MM.1S (cell line): ENCODE measurements around the gene GRIK4.

ENCODE experiments used
- DNase-seq: peaks from one replicate; pipeline ENCODE4 v3.0.0-alpha.2; 2015
- H2AFZ ChIP-seq: fragments of 300-600 bp; sonication (generic); 2 replicates; pipeline ENCODE4 v1.6.0; 2016; ENCODE audit warnings: antibody characterized with exemption, low read length
- H3F3A ChIP-seq: fragments of 300-600 bp; sonication (generic); 2 replicates; pipeline ENCODE4 v1.6.1; 2016; ENCODE audit warnings: mild to moderate bottlenecking, antibody characterized with exemption, low read length, moderate library complexity, mixed read lengths; ENCODE audit not compliant: insufficient read depth
- H3K27ac ChIP-seq: fragments of 300-600 bp; sonication (generic); 2 replicates; pipeline ENCODE4 v1.5.1; 2016; ENCODE audit warnings: mild to moderate bottlenecking, low read length
- H3K27me3 ChIP-seq: fragments of 300-600 bp; sonication (generic); replicated peaks from 2 replicates; pipeline ENCODE4 v1.6.0; 2016; ENCODE audit warnings: low read length; ENCODE audit not compliant: insufficient read depth
- H3K36me3 ChIP-seq: fragments of 300-600 bp; sonication (generic); replicated peaks from 2 replicates; pipeline ENCODE4 v1.6.1; 2016; ENCODE audit warnings: mild to moderate bottlenecking, low read length, mixed read lengths; ENCODE audit not compliant: insufficient read depth
- H3K4me1 ChIP-seq: fragments of 300-600 bp; sonication (generic); 2 replicates; pipeline ENCODE4 v1.6.1; 2016; ENCODE audit warnings: low read length, mixed read lengths
- H3K4me2 ChIP-seq: fragments of 300-600 bp; sonication (generic); 2 replicates; pipeline ENCODE4 v1.6.0; 2016; ENCODE audit warnings: low read depth, low read length
- H3K4me3 ChIP-seq: fragments of 300-600 bp; sonication (generic); 2 replicates; pipeline ENCODE4 v1.5.1; 2016; ENCODE audit warnings: low read length, mixed read lengths
- H3K79me2 ChIP-seq: fragments of 300-600 bp; sonication (generic); 2 replicates; pipeline ENCODE4 v1.6.1; 2016; ENCODE audit warnings: mixed run types, low read length, mixed read lengths
- H3K9ac ChIP-seq: fragments of 300-600 bp; sonication (generic); 2 replicates; pipeline ENCODE4 v1.6.1; 2016; ENCODE audit warnings: low read length, mixed read lengths
- H3K9me2 ChIP-seq: fragments of 300-600 bp; sonication (generic); replicated peaks from 2 replicates; pipeline ENCODE4 v1.6.1; 2016; ENCODE audit warnings: mild to moderate bottlenecking, low read length, mixed read lengths; ENCODE audit not compliant: insufficient read depth
- H3K9me3 ChIP-seq: fragments of 300-600 bp; sonication (generic); replicated peaks from 2 replicates; pipeline ENCODE4 v1.6.1; 2016; ENCODE audit warnings: mild to moderate bottlenecking, low read length, mixed read lengths; ENCODE audit not compliant: insufficient read depth
- H4K20me1 ChIP-seq: fragments of 300-600 bp; sonication (generic); 2 replicates; pipeline ENCODE4 v1.6.1; 2016; ENCODE audit warnings: mild to moderate bottlenecking, low read length, moderate library complexity, mixed read lengths; ENCODE audit not compliant: insufficient read depth
- CTCF ChIP-seq: fragments of 300-600 bp; sonication (generic); IDR thresholded peaks from 2 replicates; pipeline ENCODE4 v1.5.1; 2016; ENCODE audit warnings: antibody characterized with exemption, low read length, mixed read lengths
- EZH2 ChIP-seq: fragments of 300-600 bp; sonication (generic); optimal IDR thresholded peaks from 2 replicates; pipeline ENCODE3; 2017; ENCODE audit warnings: low read depth, mild to moderate bottlenecking, antibody characterized with exemption, low read length, mixed read lengths
- EZH2phosphoT487 ChIP-seq: fragments of 300-600 bp; sonication (generic); IDR thresholded peaks from 2 replicates; pipeline ENCODE4 v1.6.1; 2018; ENCODE audit warnings: antibody characterized with exemption, low read length

The GRIK4 gene

GRCh38 chr11:120686516-120686915, 175.0 kb downstream of the GRIK4 start:
- no peak overlapping the region for H3K4me3 ChIP-seq
- H3F3A ChIP-seq: 0 out of 2 replicates have a peak, but pooled peaks cover 6% of the 10 kb centered on the region

GRCh38 chr11:120688163-120688562, 176.6 kb downstream of the GRIK4 start:
- DNase-seq: no peak
- Histone ChIP-seq H3K4me1 (peaks cover 19% of the 10 kb centered on the region), H3K27ac (no peak overlapping the region), H3K4me2 (no peak overlapping the region), H3K79me2 (no peaks in the 10 kb centered on the region), H4K20me1 (no peaks in the 10 kb centered on the region), H3K4me3 (no peak overlapping the region), H3K27me3 (no peaks in the 10 kb centered on the region), H3K9me3 (no peaks in the 10 kb centered on the region), H3F3A (0 out of 2 replicates have a peak, but pooled peaks cover 6% of the 10 kb centered on the region), H3K36me3 (no peaks in the 10 kb centered on the region), H3K9ac (no peak overlapping the region), H2AFZ (no peak overlapping the region), H3K9me2 (no peaks in the 10 kb centered on the region)
- TF ChIP-seq EZH2phosphoT487: no peak
- TF ChIP-seq CTCF: no peak
- TF ChIP-seq EZH2: no peak

More at GRCh38 chr11:120686516-120686915, 175.0 kb downstream of the GRIK4 start:
- peaks cover 19% of the 10 kb centered on the region for H3K4me1 ChIP-seq
- no peak for DNase-seq
- no peaks in the 10 kb centered on the region for H3K9me3 ChIP-seq
- no peak overlapping the region for H3K4me2 ChIP-seq
- no peak overlapping the region for H2AFZ ChIP-seq
- no peaks in the 10 kb centered on the region for H3K27me3 ChIP-seq
- TF ChIP-seq CTCF (no peak), EZH2 (no peak), EZH2phosphoT487 (no peak)
- H3K36me3 ChIP-seq: no peaks in the 10 kb centered on the region
- H3K9ac ChIP-seq: no peak overlapping the region
- H3K27ac ChIP-seq: no peak overlapping the region
- no peaks in the 10 kb centered on the region for H3K79me2 ChIP-seq
- no peaks in the 10 kb centered on the region for H3K9me2 ChIP-seq
- no peaks in the 10 kb centered on the region for H4K20me1 ChIP-seq

- no peak for DNase-seq
- Histone ChIP-seq H3K27me3 (no peaks in the 10 kb centered on the region), H3K9ac (no peak overlapping the region), H3K4me2 (no peak overlapping the region), H3K79me2 (no peaks in the 10 kb centered on the region), H3K4me1 (peaks cover 19% of the 10 kb centered on the region), H3F3A (0 out of 2 replicates have a peak, but pooled peaks cover 6% of the 10 kb centered on the region), H3K27ac (no peak overlapping the region), H3K4me3 (no peak overlapping the region), H3K9me2 (no peaks in the 10 kb centered on the region), H2AFZ (no peak overlapping the region), H4K20me1 (no peaks in the 10 kb centered on the region), H3K36me3 (no peaks in the 10 kb centered on the region), H3K9me3 (no peaks in the 10 kb centered on the region)
- no peak for TF ChIP-seq EZH2phosphoT487
- no peak for TF ChIP-seq CTCF
- TF ChIP-seq EZH2: no peak
These were observed 178.2 kb downstream of the GRIK4 start for GRCh38 chr11:120689596-120690275.
